NAMALWA (cell line): Measurements from ENCODE around the gene PRMT5.
A peak's percentile ranks its signal among the peaks of the same experiment; 100 is the strongest.
"Not testable (repeated sequence)": the region's sequence is repeated elsewhere in the genome, so short reads cannot be mapped to it uniquely, and the experiment has no call there.

Experiments
- DNase-seq: peaks from one replicate; pipeline ENCODE4 v3.0.0-alpha.2; 2015; ENCODE audit warnings: low spot score

Gene PRMT5

GRCh38 chr14:22932146-22932545, 3.0 kb upstream of the PRMT5 start:
- no peak for DNase-seq

GRCh38 chr14:22929961-22930364, 787 bp upstream of the PRMT5 start:
- DNase-seq = no peak

DNA sequence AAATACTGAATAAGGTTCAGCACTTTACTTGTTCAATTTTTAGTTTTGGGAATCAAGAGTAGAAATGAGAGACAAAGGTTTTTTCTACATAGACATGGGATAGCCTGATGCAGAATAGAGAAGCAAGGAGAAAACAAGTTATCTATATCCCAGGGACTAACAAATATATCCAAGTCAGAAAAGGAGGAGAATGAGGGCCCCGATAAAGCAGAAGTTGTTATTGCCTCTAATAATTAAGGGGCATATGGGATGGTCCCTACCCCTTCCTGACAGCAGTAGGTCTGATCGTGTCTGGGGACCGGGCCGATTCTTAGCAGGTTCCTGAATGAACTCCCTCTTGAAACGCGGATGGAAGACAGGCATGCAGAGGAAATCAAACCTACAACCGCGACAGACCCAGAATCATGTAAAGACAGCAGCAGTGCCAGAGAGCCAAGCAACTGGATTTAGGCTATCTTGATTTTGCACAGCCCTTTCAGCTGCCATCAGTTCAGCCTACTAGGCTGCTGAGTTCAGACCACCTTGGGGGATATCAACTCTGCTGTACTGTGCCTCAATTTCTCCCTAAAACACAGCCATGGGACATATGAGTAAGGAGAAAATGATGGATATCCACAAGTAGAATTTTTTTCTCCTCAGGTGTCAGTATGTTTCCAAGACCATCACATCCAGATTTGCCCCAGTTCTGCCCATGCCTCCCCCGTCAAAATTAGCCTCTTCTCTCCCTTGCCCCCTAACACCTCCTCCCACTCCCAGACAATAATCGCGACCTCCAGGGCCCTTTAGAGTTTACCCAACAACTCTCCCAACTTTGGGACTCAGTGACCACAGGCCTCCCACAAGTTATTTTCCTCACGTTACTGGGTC, 706 bp downstream of the PRMT5 start:
- DNase-seq = no peak

GRCh38 chr14:22926316-22926715, 2.9 kb downstream of the PRMT5 start:
- DNase-seq = no peak

GRCh38 chr14:22925513-22925912, 3.7 kb downstream of the PRMT5 start:
- no peak for DNase-seq

DNA sequence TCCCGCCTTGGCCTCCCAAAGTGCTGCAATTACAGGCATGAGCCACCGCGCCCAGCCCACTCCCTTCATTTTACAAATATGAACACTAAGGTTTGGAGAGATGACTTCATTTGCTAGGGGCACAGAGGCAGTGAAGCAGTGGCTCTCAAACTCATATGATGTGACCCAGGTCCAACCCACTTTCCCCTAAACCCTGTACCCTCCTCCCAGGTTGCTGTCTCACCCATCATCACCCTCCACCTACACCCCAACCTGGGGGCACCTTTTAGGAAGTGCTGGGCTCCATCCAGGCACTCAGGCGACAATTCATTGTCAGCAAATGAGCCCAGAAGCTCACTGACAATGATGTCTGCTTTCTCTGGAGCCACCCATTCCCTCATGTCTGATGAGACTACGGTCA, 5.4 kb downstream of the PRMT5 start:
- DNase-seq = no peak

GRCh38 chr14:22922294-22922693, 6.9 kb downstream of the PRMT5 start:
- DNase-seq = no peak

GRCh38 chr14:22920697-22921096, 8.5 kb downstream of the PRMT5 start:
- no peak for DNase-seq

- no peak for DNase-seq
These were observed 9.6 kb downstream of the PRMT5 start for GRCh38 chr14:22919601-22919921.

DNA sequence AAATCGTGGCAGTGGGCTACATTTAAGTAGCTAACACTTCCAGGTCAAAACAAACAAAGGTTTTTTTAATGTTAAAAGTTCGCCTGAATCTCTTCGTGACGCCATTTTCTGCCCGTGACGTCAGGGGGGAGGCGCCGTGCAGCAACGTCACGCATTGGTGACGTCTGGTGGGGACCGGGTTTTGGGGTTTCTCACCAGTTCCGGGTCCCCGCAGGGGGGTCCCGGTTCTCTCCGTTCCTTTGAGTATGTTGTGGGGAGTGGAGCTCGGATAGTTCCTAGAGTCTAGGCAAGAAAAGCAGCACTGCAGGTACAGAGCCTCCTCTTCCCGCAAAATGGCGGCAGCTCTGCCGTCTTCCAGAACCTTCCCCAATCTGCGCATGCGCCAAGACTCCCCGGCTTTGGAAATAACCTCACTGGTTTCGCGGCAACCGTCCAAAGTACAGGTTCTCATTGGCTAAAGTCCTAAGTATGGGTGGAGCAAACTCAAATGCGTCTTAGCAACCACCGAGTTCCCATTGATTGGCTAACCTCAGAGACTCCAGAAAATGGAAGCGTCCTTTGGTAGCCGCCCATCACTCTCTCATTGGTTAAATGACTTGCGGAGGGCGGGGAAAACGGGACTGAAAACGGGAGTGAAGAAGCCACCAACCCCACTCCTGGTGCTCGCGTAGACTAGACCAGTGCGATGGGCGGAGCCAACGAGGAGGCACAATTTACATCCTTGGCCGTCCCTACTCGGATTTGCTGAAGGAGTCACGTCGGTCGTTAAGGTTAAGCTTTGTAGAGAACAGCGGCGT, 10.2 kb downstream of the PRMT5 start, which contains the start of gene RBM23:
Gene RBM23 (minus strand): TSS at position 346 of the 797 bp plus-strand sequence.
- peak; percentile 100 for DNase-seq

GRCh38 chr14:22915886-22916521, 13.2 kb downstream of the PRMT5 start:
- DNase-seq = no peak

GRCh38 chr14:22914836-22915235, 14.3 kb downstream of the PRMT5 start:
- not testable (repeated sequence) for DNase-seq

DNA sequence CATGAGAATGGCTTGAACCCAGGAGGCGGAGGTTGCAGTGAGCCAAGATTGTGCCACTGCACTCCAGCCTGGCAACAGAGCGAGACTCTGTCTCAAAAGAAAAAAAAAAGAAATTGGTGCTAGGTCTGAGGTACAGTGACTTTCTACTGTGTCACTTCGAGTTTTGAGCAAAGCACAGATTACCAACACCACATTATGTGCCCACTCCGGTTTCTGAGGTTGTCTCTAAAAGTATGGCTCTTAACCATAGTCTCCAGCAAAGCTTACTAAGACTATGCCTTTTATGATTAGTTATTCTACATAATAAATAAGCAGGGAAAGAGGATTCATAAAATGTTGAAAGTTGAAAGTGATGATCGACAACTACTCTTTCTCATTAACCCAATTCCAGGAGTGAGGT, 18.3 kb downstream of the PRMT5 start:
- no peak for DNase-seq

- DNase-seq = no peak
These were observed 20.6 kb downstream of the PRMT5 start for GRCh38 chr14:22908601-22909000.

DNA sequence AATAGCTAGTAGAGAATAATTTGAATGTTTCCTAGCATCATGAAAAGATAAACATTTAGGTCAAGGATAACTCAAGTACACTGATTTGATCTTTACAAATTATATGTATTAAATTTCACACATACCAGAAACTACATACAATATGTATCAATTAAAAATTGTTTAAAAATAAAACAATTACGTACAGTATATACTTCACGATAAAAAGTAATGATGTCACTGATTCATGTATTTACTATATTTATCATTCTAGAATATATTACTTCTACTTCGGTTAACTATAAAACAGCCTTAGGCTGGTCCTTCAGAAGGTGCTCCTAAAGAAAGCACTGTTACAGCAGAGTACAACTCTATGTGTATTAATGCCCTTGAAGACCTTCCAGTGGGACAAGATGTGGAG, 21.7 kb downstream of the PRMT5 start:
- no peak for DNase-seq

GRCh38 chr14:22906073-22906472, 23.1 kb downstream of the PRMT5 start:
- DNase-seq = no peak

- no peak for DNase-seq
These were observed 23.5 kb downstream of the PRMT5 start for GRCh38 chr14:22905627-22906026.

GRCh38 chr14:22903742-22904087, 25.5 kb downstream of the PRMT5 start:
- no peak for DNase-seq

DNA sequence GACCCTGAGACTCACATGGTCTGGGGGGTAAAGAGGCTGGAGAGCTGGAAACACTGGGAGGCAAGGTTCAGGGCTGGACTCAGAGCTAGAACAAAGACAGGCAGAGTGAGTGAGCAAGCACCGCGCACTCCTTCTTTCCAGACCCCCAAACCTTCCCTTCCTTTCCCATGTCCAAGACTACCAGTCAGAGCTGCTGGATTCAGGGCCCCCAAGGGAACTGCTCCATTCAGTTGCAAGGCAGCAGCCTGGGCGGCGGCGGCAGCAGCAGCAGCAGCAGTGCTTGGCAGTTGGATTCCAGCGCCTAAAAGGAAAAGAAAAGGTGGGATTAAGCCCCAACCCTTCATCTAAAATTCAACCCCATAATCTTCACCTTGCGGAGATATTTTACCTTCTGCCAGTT, 27.4 kb downstream of the PRMT5 start:
- DNase-seq = no peak

DNA sequence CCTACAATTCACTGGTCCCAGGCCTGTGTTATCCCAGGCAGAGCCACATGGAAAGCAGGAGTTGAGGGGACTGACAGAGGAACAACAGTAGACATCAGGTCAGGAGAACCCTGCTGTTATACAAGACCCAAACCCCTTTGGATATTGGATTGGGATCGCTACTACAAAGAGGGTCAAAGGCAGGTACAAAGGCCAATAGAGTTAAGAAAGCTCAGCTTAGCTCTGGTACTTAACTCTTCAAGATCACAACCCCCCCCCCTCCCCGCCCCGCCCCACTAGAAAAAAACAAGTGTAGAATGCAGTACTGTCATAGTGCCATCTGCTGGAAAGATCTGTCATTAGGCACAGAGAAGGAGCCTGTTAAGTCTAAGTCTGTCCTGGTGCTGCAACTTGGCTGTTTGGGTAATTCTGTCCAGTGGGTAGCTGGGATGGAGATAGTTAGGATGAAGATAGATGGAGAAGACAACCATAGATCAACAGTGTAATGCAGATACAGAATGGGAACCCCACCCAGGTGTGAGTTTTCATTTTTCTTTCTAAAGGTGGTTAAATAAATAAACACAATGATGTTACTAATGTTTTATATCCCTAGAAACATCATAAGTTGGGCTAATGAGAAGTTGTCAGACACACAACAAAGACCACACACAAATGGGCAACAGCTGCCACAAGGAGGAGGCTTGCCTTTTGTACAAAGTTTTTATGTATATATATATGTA, 28.9 kb downstream of the PRMT5 start:
- DNase-seq = peak; percentile 87

- no peak for DNase-seq
These were observed 30.7 kb downstream of the PRMT5 start for GRCh38 chr14:22898302-22899090.
